Activated T-helper 1 cell treated with anti-CD3 and anti-CD28 coated beads, Interleukin-12 subunit alpha, Interleukin-12 subunit beta, Interleukin-2, Interleukin-4 antibody, amounts not matched to agents 30 ng/mL and 10 ng/mL and 1 ng/mL, durations not matched to agents 14 hours and 24 hours and 36 hours (primary cell): ENCODE measurements around the gene LPAR4. TPM values are rescaled to one million over a fixed set of nuclear protein-coding genes. Genes with fewer than 3 reads are reported as not detected.

Experiments
- DNase-seq: peaks from one replicate; pipeline ENCODE4 v3.0.0; 2021; ENCODE audit warnings: low spot score
- H3K27ac Mint-ChIP-seq: one replicate; pipeline ENCODE4 v1.8.0; 2021; ENCODE audit warnings: mild to moderate bottlenecking, mixed read lengths
- H3K27me3 Mint-ChIP-seq: one replicate; pipeline ENCODE4 v1.8.0; 2022; ENCODE audit warnings: mild to moderate bottlenecking, moderate library complexity, mixed read lengths; ENCODE audit not compliant: insufficient read depth
- H3K36me3 Mint-ChIP-seq: one replicate; pipeline ENCODE4 v1.8.0; 2021; ENCODE audit warnings: low read depth, mixed read lengths
- H3K4me1 Mint-ChIP-seq: one replicate; pipeline ENCODE4 v1.8.0; 2021; ENCODE audit warnings: low read depth, mixed read lengths
- H3K4me3 Mint-ChIP-seq: one replicate; pipeline ENCODE4 v1.8.0; 2021; ENCODE audit warnings: mild to moderate bottlenecking, moderate library complexity, mixed read lengths
- H3K9me3 Mint-ChIP-seq: one replicate; pipeline ENCODE4 v1.8.0; 2021; ENCODE audit warnings: mixed read lengths
- intact Hi-C: fragments of 100-400 bp; cut with micrococcal nuclease; formaldehyde crosslinking; loops from one replicate; pipeline ENCODE4 v1.15.1; 2024
- total RNA-seq: library from RNA; stranded (reverse); gene quantifications from 2 replicates; pipeline ENCODE4 v1.2.3, GENCODE V29; 2022

Gene LPAR4, protein sequence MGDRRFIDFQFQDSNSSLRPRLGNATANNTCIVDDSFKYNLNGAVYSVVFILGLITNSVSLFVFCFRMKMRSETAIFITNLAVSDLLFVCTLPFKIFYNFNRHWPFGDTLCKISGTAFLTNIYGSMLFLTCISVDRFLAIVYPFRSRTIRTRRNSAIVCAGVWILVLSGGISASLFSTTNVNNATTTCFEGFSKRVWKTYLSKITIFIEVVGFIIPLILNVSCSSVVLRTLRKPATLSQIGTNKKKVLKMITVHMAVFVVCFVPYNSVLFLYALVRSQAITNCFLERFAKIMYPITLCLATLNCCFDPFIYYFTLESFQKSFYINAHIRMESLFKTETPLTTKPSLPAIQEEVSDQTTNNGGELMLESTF
- not detected in 2 replicates for total RNA-seq

DNA sequence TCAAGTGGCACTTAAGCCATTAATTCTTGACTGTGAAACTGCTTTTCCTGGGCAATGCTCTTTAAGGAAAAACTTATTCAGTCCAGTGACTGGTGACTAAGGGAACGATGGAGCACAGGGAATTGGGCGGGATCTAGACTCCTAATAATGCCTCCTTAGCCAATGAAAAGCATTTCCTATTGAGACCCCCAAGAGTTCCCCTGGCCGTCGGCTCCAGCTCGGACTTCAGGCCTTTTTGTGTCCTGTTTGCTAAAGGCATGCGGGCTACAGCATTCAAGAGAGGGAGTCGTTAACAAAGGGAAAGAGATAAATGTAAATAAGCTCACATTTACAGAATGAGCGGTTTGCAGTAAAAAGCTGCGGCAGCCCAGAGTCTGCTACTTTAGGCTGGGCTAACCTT is at the start of gene LPAR4:
Gene LPAR4 (plus strand): TSS at position 232 of the 400 bp plus-strand sequence. CDS start 7,150 bp downstream, outside the sequence.
- DNase-seq: no peak
- Mint-ChIP-seq H3K27ac (no peak within 1 kb of the TSS), H3K4me1 (no peaks in the 10 kb centered on the region), H3K9me3 (no peaks in the 10 kb centered on the region), H3K36me3 (no peaks in the 10 kb centered on the region), H3K4me3 (no peak within 1 kb of the TSS), H3K27me3 (no peaks in the 10 kb centered on the region)
- intact Hi-C loops: no loop called here

DNA sequence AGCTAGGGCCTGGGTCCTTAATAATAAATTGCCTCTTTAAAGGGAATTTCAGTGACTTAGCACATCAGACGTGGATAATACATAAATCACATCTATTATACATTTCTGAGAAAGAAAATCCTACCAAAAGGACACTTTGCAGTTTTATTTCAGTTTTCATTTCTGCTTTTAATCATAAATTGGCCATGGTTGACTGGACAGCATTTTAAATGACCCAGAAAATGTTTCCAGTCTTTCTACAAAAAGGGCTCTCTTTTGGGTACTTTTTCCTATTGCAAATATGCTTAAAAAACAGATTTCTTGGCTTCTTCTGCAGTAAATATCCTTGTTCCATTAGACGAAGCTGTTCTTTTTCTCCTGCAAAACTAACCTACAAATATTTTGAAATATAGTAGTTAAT is 41.4 kb upstream of the LPAR4 start:
- Mint-ChIP-seq H3K4me1 (no peaks in the 10 kb centered on the region), H3K9me3 (no peaks in the 10 kb centered on the region), H3K4me3 (no peak overlapping the region), H3K27ac (no peak overlapping the region), H3K36me3 (no peaks in the 10 kb centered on the region), H3K27me3 (no peaks in the 10 kb centered on the region)
- DNase-seq: no peak
- intact Hi-C loops: loop anchor here (5.0 kb wide), 1 partner anchor 149 kb away; no protein-coding TSS in a partner anchor

DNA sequence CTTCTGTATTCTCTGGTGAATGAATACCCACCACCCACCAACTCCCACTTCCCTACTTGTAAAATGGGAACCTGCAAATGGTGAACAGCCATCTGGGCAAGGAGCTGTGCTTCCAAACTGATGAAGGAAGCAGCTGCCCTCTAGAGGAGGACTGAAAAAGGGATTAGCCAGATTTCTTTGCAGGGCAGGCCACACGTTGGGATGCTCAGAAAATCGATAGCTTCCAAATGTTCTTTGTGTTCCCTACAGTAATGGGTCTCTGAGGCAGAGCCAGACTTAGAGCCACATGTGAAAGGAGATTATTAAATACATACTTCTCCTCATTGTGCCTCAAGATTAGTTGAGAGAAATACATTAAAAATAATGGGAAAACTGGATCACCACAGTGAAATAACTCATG is 39.3 kb upstream of the LPAR4 start:
- Mint-ChIP-seq H3K27ac (no peak overlapping the region), H3K4me1 (no peaks in the 10 kb centered on the region), H3K4me3 (no peak overlapping the region), H3K27me3 (no peaks in the 10 kb centered on the region), H3K9me3 (peaks cover under 1% of the 10 kb centered on the region), H3K36me3 (no peaks in the 10 kb centered on the region)
- intact Hi-C loops: loop anchor here (5.0 kb wide), 1 partner anchor 151 kb away; no protein-coding TSS in a partner anchor
- DNase-seq: no peak

DNA sequence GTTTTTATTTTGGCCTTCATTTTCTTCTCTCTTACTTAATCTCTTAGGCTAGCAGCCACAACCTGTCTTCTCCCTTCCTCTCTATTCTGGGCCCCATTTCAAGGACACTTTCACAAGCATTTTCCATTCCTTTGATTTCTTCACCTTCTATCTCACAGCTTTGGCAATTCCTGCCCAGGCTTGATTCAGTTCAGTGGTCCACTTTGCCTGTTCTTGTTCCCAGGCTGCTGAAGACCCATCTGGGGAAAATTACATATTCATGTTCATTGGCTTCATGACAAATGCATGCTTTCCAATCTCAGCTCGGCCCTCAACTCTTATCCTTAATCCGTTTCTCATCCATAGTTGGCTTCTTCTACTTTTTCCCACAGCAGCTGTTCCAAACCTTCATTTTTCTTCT is 38.7 kb upstream of the LPAR4 start:
- no peak for DNase-seq
- no peaks in the 10 kb centered on the region for H3K4me1 Mint-ChIP-seq
- intact Hi-C loops: loop anchor here (5.0 kb wide), 1 partner anchor 152 kb away; no protein-coding TSS in a partner anchor
- no peaks in the 10 kb centered on the region for H3K36me3 Mint-ChIP-seq
- H3K27me3 Mint-ChIP-seq: no peaks in the 10 kb centered on the region
- peaks cover 5% of the 10 kb centered on the region for H3K9me3 Mint-ChIP-seq
- no peak overlapping the region for H3K27ac Mint-ChIP-seq
- H3K4me3 Mint-ChIP-seq: no peak overlapping the region

DNA sequence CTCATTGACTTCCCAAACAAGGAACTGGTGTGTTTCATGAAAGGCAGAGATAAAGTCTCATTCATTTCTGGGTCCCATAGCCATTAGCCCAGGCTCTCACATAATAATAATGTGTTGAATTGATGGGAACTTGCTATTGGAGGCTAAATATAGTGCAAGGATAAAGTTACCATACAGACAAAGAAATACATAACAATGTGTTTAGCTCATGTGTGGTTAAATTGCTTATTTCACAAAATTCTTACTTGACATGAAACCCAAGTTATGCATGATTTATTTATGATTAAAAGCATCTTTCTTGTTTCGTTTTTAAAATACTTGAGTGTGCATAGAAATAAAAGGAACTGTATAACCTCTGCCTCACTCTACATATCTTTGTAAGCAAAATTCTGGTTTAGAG is 37.3 kb upstream of the LPAR4 start:
- H3K27ac Mint-ChIP-seq: no peak overlapping the region
- intact Hi-C loops: no loop called here
- H3K27me3 Mint-ChIP-seq: no peaks in the 10 kb centered on the region
- H3K4me1 Mint-ChIP-seq: no peaks in the 10 kb centered on the region
- H3K9me3 Mint-ChIP-seq: peaks cover 5% of the 10 kb centered on the region
- no peak overlapping the region for H3K4me3 Mint-ChIP-seq
- DNase-seq: no peak
- peaks cover 2% of the 10 kb centered on the region for H3K36me3 Mint-ChIP-seq

DNA sequence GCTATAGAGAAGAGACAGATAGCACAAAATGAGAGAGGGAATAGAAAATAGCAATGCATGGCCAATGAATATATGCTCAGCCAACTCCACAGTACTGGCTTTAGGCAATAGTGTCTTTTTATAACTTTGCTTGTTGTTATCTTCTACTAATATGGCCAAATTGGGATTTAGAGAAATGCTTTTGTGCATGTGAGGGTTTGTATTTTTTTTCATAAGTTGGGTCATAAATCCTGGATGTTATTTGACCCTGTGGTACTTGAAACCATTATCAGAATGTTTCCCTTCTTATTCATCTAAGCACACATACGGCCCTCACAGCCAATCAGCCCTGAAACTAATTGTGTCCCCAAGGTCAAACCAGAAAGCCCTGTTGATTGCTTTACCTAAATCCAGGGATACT is 35.2 kb upstream of the LPAR4 start:
- H3K27me3 Mint-ChIP-seq: no peaks in the 10 kb centered on the region
- DNase-seq: no peak
- H3K4me3 Mint-ChIP-seq: no peak overlapping the region
- H3K27ac Mint-ChIP-seq: no peak overlapping the region
- intact Hi-C loops: no loop called here
- H3K9me3 Mint-ChIP-seq: peaks cover 13% of the 10 kb centered on the region
- H3K36me3 Mint-ChIP-seq: peaks cover 2% of the 10 kb centered on the region
- no peaks in the 10 kb centered on the region for H3K4me1 Mint-ChIP-seq

DNA sequence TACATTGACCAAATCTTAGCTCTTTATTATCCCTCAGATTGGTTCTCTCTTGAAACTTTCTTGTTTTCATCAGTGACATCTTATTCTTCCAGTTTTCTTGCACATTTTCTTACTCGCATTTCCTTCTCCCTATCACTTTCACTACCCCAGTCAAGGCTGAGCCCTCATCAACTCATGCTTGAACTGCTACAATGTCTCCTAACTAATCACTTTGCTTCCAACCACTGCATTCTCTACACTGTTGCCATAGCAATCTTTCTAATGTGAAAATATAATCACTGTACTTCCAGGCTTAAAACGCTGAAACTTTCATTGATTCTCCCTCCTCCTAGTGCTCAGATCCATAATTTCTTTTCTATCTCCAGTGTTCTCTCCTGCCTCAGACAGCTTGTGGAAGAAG is 22.2 kb upstream of the LPAR4 start:
- Mint-ChIP-seq H3K36me3 (no peaks in the 10 kb centered on the region), H3K27me3 (peaks cover 2% of the 10 kb centered on the region), H3K4me3 (no peak overlapping the region), H3K9me3 (peaks cover 6% of the 10 kb centered on the region), H3K27ac (no peak overlapping the region), H3K4me1 (no peaks in the 10 kb centered on the region)
- intact Hi-C loops: no loop called here
- DNase-seq: no peak

DNA sequence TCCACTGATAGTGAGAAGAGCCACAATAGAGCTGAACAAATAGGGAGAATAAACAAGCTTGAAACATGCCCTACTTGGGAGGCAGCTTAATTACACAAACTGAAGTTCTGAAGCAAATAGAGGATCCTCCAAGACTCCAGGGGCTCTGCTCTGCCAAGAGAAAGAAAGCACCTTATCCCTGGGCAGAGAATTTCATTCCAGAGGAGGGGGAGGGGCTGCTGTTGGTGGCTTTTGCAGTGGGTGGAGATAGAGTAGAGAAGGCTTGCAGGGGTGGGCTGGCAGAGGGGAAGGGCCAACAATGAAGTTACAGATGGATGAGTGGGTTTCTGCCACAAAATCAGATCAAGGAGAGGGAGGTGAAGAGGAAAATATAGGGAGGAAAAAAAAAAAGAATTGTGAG is 1.0 kb upstream of the LPAR4 start:
- no peak for DNase-seq
- H3K27ac Mint-ChIP-seq: no peak overlapping the region
- H3K9me3 Mint-ChIP-seq: no peaks in the 10 kb centered on the region
- no peaks in the 10 kb centered on the region for H3K36me3 Mint-ChIP-seq
- intact Hi-C loops: no loop called here
- H3K4me3 Mint-ChIP-seq: no peak overlapping the region
- no peaks in the 10 kb centered on the region for H3K4me1 Mint-ChIP-seq
- no peaks in the 10 kb centered on the region for H3K27me3 Mint-ChIP-seq

DNA sequence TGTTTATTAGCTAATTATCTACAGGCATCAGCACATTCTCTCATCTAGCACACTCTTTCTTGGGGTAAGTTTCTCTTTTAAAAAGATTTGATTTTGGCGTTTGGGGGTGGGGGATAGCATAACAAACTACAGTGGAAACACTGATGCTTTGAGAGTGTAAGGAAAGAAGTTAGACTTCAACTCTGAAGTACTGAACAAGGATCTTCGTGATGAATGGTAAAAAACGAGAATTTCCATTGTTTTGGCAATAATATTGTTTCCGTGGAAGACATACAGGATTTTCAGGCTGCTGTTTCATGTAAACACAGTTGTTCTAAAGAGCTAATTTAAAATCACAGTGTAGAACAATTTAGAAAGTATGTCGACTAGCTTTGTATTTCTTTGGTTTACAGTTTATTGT is 451 bp downstream of the LPAR4 start:
- Mint-ChIP-seq H3K27me3 (no peaks in the 10 kb centered on the region), H3K9me3 (no peaks in the 10 kb centered on the region), H3K4me3 (no peak overlapping the region), H3K4me1 (no peaks in the 10 kb centered on the region), H3K36me3 (no peaks in the 10 kb centered on the region), H3K27ac (no peak overlapping the region)
- DNase-seq: no peak
- intact Hi-C loops: no loop called here

DNA sequence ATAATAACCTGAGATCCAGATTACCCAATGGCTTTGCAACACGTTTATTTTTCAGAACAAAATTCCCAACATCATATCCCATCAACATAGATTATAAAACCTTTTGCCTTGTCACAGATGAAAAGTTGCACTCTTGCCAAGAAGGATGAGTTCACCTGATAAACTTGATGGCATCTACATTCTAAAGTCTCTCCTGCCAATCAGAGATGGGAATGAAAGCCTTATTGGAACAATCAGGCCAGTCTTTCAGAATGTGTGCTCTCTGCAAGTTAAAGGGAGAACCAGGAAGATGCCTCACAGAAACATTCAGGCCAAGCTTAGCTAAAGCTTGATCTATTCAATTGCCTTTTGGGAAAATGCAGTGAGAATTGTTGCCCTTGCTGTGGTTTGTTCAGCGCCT is 1.3 kb downstream of the LPAR4 start:
- H3K4me3 Mint-ChIP-seq: no peak overlapping the region
- no peaks in the 10 kb centered on the region for H3K9me3 Mint-ChIP-seq
- no peaks in the 10 kb centered on the region for H3K36me3 Mint-ChIP-seq
- DNase-seq: no peak
- intact Hi-C loops: no loop called here
- H3K4me1 Mint-ChIP-seq: no peaks in the 10 kb centered on the region
- no peak overlapping the region for H3K27ac Mint-ChIP-seq
- H3K27me3 Mint-ChIP-seq: no peaks in the 10 kb centered on the region

DNA sequence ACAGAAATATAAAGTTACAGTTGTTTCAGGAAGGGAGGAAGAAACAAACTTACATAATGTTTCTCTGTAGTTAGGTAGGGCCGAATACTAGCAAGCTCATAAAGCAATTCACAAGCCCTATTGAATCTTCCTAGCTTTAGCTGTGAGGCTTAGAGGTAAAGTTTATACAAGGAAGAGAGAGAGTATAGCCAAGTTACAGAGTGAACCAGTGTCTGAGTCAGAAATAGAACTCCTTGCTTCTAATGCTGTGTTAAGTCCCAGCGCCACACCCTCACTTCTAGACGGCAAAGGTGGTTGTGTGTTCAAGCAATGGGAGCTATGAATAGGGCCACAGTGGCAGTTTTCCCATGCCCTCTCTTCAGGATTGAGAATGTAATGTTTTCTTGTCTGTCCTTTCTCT is 6.1 kb downstream of the LPAR4 start:
- Mint-ChIP-seq H3K4me3 (no peak overlapping the region), H3K27ac (no peak overlapping the region), H3K36me3 (no peaks in the 10 kb centered on the region), H3K4me1 (no peaks in the 10 kb centered on the region), H3K27me3 (no peaks in the 10 kb centered on the region), H3K9me3 (no peaks in the 10 kb centered on the region)
- no peak for DNase-seq
- intact Hi-C loops: no loop called here

DNA sequence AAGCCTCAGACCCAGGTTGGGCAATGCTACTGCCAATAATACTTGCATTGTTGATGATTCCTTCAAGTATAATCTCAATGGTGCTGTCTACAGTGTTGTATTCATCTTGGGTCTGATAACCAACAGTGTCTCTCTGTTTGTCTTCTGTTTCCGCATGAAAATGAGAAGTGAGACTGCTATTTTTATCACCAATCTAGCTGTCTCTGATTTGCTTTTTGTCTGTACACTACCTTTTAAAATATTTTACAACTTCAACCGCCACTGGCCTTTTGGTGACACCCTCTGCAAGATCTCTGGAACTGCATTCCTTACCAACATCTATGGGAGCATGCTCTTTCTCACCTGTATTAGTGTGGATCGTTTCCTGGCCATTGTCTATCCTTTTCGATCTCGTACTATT is 7.4 kb downstream of the LPAR4 start:
- H3K9me3 Mint-ChIP-seq: no peaks in the 10 kb centered on the region
- DNase-seq: no peak
- H3K4me3 Mint-ChIP-seq: no peak overlapping the region
- H3K4me1 Mint-ChIP-seq: no peaks in the 10 kb centered on the region
- no peaks in the 10 kb centered on the region for H3K36me3 Mint-ChIP-seq
- intact Hi-C loops: no loop called here
- H3K27ac Mint-ChIP-seq: no peak overlapping the region
- H3K27me3 Mint-ChIP-seq: no peaks in the 10 kb centered on the region

DNA sequence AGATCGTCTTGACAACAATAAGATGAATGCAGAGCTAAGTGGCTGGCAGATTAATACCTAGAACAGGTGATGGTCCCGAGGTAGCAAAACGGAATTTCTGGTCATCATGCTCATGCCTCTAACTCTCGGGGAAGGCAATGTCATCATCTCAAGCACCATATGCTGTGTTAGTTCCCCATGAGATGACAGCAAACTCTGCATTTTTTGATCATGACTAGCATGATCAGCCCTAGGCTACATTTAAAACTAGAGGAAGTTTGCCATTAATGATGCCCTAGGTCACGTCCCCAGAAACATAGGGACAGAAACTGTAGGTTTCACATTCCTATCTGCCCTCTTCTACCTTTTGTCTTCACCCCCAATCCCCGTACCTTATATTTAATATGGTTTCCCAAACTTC is 11.6 kb downstream of the LPAR4 start:
- no peaks in the 10 kb centered on the region for H3K9me3 Mint-ChIP-seq
- H3K4me1 Mint-ChIP-seq: no peaks in the 10 kb centered on the region
- H3K27me3 Mint-ChIP-seq: no peaks in the 10 kb centered on the region
- intact Hi-C loops: no loop called here
- no peak overlapping the region for H3K4me3 Mint-ChIP-seq
- H3K27ac Mint-ChIP-seq: no peak overlapping the region
- no peak for DNase-seq
- H3K36me3 Mint-ChIP-seq: no peaks in the 10 kb centered on the region
